H1 (cell line): ENCODE results near the gene TTLL9.

ENCODE experiments used
- CHD1 ChIP-seq: IDR thresholded peaks from 2 replicates; pipeline ENCODE4 v1.6.1; 2012; ENCODE audit warnings: low read depth, low read length, improper control_type of control experiment
- SIN3A ChIP-seq, 2 experiments: IDR thresholded peaks in 1 of 2; conservative IDR thresholded peaks in 1 of 2; 2 replicates each; pipeline ENCODE4 v1.6.1; 2011 to 2012; ENCODE audit warnings: low read length in 2 of 2, improper control_type of control experiment in 1 of 2, low read depth in 1 of 2, mild to moderate bottlenecking in 1 of 2
- TF ChIP-seq, protein P1 (sequence below), 3 experiments: IDR thresholded peaks; 1 replicate in 2 of 3; 2 replicates in 1 of 3; pipeline versions ENCODE4 v1.5.1 to v1.6.1; 2011; ENCODE audit warnings: low read length in 3 of 3, mild to moderate bottlenecking in 3 of 3, inconsistent platforms in 2 of 3, low read depth in 1 of 3, moderate library complexity in 1 of 3; ENCODE audit not compliant: insufficient read depth in 1 of 3; ENCODE audit errors: control extremely low read depth in 1 of 3

DNA sequence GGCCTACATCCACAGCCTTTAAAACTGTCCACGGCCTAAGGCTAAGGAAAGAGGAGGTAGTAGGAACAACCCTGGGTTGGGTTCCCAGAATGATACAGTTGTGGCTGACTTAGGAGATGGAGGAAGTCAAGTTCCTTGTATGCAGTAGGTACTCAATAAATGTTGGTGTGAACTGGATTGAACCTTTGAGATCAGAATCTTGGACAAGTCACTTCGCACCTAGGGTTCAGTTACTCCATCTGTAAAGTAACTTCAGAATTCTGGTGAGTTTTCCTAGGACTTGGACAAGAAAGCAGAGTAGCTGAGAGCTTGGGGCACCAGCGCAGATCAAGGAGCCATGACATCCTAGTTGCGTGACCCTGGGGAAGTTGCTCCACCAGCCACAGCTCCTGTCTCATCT lies 106.6 kb downstream of the TTLL9 start:
- TF ChIP-seq CHD1: no peak
- TF ChIP-seq, protein P1, sequence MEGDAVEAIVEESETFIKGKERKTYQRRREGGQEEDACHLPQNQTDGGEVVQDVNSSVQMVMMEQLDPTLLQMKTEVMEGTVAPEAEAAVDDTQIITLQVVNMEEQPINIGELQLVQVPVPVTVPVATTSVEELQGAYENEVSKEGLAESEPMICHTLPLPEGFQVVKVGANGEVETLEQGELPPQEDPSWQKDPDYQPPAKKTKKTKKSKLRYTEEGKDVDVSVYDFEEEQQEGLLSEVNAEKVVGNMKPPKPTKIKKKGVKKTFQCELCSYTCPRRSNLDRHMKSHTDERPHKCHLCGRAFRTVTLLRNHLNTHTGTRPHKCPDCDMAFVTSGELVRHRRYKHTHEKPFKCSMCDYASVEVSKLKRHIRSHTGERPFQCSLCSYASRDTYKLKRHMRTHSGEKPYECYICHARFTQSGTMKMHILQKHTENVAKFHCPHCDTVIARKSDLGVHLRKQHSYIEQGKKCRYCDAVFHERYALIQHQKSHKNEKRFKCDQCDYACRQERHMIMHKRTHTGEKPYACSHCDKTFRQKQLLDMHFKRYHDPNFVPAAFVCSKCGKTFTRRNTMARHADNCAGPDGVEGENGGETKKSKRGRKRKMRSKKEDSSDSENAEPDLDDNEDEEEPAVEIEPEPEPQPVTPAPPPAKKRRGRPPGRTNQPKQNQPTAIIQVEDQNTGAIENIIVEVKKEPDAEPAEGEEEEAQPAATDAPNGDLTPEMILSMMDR (IDR thresholded peaks at IDR 0.05; ENCODE audit: control extremely low read depth in 1 of 3, insufficient read depth in 1 of 3, low read depth in 1 of 3, low read length in 3 of 3): no peak
- no peak for TF ChIP-seq SIN3A (conservative IDR thresholded peaks at IDR 0.05 in 1 of 2, IDR thresholded peaks at IDR 0.05 in 1 of 2; ENCODE audit: low read depth in 1 of 2, low read length in 2 of 2)
